Activated CD4-positive, alpha-beta memory T cell treated with anti-CD3 and anti-CD28 coated beads for 36 hours (primary cell): ENCODE results near the gene PEDS1. TPM values are rescaled to one million over a fixed set of nuclear protein-coding genes. Genes with fewer than 3 reads are reported as not detected.
A peak's percentile ranks its signal among the peaks of the same experiment; 100 is the strongest.

Experiments
- CTCF ChIA-PET: fragments of 350-600 bp; sonication (Branson Sonifier 250); formaldehyde crosslinking; loops from one replicate; lab custom pipeline; 2021; ENCODE audit warnings: antibody characterized with exemption, inconsistent platforms; lab: Charles Lee
- POLR2A ChIA-PET: fragments of 350-600 bp; sonication (Branson Sonifier 250); formaldehyde crosslinking; loops from one replicate; lab custom pipeline; 2021; ENCODE audit warnings: antibody characterized with exemption; lab: Charles Lee
- DNase-seq: peaks from one replicate; pipeline ENCODE4 v3.0.0-alpha.2; 2020
- H3K27ac Mint-ChIP-seq: one replicate; pipeline ENCODE4 v1.8.0; 2021; ENCODE audit warnings: mixed read lengths
- H3K27me3 Mint-ChIP-seq: one replicate; pipeline ENCODE4 v1.8.0; 2021; ENCODE audit warnings: mixed read lengths
- H3K36me3 Mint-ChIP-seq: one replicate; pipeline ENCODE4 v1.8.0; 2021; ENCODE audit warnings: mixed read lengths
- H3K4me1 Mint-ChIP-seq: one replicate; pipeline ENCODE4 v1.8.0; 2021; ENCODE audit warnings: low read depth, mixed read lengths
- H3K4me3 Mint-ChIP-seq: one replicate; pipeline ENCODE4 v1.8.0; 2021; ENCODE audit warnings: mild to moderate bottlenecking, mixed read lengths
- H3K9me3 Mint-ChIP-seq: one replicate; pipeline ENCODE4 v1.8.0; 2021; ENCODE audit warnings: mixed read lengths
- intact Hi-C: fragments of 100-400 bp; cut with micrococcal nuclease; formaldehyde crosslinking; loops from one replicate; pipeline ENCODE4 v1.15.1; 2023
- total RNA-seq, 2 experiments: library from RNA; stranded (reverse); gene quantifications; one replicate each; pipeline ENCODE4 v1.2.3, GENCODE V29; 2021

PEDS1 gene
- total RNA-seq, 2 experiments from 2014 or later: 15.0 to 16.9 TPM

DNA sequence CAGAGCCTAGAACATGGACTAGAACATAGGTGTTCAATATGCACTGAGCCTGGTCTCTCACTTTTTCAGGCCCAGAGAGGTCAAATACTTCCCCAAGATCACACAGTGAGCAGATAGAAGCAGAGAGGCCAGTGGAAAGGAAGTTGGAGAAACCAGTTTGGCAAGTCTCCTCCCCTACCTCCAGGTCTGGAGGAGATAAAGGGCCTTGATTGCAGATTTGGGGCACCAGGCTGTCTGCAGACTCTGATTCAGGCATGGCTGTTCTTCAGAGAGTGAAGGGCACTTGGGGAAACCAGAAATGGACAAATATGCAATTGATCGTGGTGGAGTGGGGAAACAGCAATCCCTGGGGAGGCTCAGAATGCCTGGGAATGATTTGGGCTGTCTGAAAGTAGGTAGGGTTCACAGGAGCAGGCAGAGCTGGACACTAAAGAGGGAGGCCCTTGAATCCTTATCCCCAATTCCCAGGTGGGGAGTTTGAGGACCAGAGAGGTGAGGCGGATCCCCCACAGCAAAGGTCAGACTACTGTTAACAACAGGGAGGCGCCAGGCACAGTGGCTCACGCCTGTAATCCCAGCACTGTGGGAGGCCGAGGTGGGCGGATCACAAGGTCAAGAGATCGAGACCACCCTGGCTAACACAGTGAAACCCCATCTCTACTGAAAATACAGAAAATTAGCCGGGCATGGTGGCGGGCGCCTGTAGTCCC, 2.3 kb downstream of the PEDS1 start:
- intact Hi-C loops: no loop called here
- H3K27me3 Mint-ChIP-seq: no peaks in the 10 kb centered on the region
- H3K4me3 Mint-ChIP-seq: no peak overlapping the region
- H3K9me3 Mint-ChIP-seq: no peaks in the 10 kb centered on the region
- H3K27ac Mint-ChIP-seq: peak overlapping the region; percentile 79
- H3K4me1 Mint-ChIP-seq: peaks cover 68% of the 10 kb centered on the region
- POLR2A ChIA-PET: no interaction called here
- peaks cover 12% of the 10 kb centered on the region for H3K36me3 Mint-ChIP-seq
- DNase-seq: no peak
- CTCF ChIA-PET: interaction anchor here (1.0 to 3.8 kb wide), 4 partner anchors 15 to 172 kb away, joined by 4 to 44 read pairs (median 12); no protein-coding TSS in a partner anchor

GRCh38 chr20:50149481-50150254, 3.9 kb downstream of the PEDS1 start:
- no peak for DNase-seq
- Mint-ChIP-seq H3K27ac (peak overlapping the region; percentile 82), H3K27me3 (no peaks in the 10 kb centered on the region), H3K4me1 (peaks cover 74% of the 10 kb centered on the region), H3K36me3 (peaks cover 12% of the 10 kb centered on the region), H3K4me3 (no peak overlapping the region), H3K9me3 (no peaks in the 10 kb centered on the region)
- POLR2A ChIA-PET: interaction anchor here (0.6 kb wide), 1 partner anchor 11 kb away, joined by 4 read pairs; no protein-coding TSS in a partner anchor
- CTCF ChIA-PET: interaction anchor here (1.8 to 2.8 kb wide), 4 partner anchors 20 to 78 kb away, joined by 3 to 15 read pairs (median 6); no protein-coding TSS in a partner anchor
- intact Hi-C loops: no loop called here

DNA sequence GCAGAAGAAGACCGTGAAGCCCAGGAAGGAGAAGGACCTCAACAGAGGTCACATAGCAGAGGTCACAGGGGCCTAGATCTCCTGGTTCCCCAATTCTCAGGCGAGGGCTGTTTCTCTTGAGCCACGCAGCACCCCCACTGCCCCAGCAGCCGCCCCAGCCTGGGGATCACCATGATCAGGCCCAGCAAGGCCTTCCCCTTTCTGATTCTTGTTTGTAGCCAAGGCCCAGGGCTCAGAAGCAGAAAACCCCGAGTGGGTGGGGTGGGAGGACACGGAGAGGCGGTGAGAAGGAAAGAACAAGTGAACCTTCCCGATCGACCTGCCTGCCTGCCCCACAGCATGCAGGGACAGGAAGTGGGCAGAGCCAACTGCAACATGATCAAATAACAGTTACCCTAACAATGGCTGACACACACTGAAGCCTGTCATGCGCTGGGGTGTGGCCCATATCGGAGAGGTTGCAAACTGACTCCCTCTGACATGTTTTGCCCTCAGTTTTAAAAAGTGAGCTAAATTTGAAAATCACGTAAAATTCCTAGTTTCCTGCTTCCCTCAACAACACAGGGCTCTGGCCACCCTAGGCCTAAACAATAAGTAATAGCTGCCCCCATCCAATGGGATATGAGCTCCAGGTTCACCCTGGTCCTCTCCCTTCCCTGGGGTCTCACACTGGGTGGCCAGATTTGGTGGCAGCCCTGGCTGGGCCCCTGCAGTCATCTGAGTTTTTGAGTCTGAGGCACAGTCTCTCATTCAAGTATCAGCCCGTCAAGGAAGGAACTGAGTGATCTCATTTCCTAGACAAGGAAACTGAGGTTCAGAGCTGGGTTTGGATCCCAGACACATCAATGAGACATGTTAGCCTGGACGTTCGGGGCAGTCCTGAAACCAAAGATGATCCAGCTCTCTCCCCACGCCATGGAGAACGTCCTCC, 6.5 kb downstream of the PEDS1 start:
- intact Hi-C loops: loop anchor here (1.0 to 2.0 kb wide), 3 partner anchors 19 to 36 kb away; no protein-coding TSS in a partner anchor
- no peaks in the 10 kb centered on the region for H3K27me3 Mint-ChIP-seq
- peaks cover 67% of the 10 kb centered on the region for H3K4me1 Mint-ChIP-seq

DNA sequence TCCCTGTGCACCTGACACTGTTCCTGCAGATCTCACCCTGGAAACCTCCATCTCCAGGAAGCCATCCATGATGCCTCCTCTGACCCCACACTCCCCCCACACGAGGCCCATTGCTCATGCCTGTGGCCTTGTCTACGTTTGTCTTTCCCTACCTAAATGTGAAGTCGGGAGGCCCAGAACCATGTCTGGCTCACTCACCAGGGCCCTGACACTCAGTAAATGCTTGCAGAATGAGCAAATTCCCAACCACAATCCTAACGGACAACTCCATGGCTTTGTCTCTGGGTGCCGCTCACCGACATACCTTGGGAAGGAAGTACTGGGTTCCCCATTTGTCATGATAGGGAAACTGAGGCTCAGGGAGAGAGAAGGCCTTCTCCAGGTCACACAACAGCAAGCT, 7.3 kb downstream of the PEDS1 start:
- Mint-ChIP-seq H3K27me3 (no peaks in the 10 kb centered on the region), H3K9me3 (no peaks in the 10 kb centered on the region), H3K4me3 (peak overlapping the region; percentile 73), H3K36me3 (peaks cover 24% of the 10 kb centered on the region), H3K4me1 (peaks cover 60% of the 10 kb centered on the region), H3K27ac (peak overlapping the region; percentile 99)
- no peak for DNase-seq
- POLR2A ChIA-PET: no interaction called here
- CTCF ChIA-PET: interaction anchor here (1.5 to 2.5 kb wide), 3 partner anchors 23 to 33 kb away, joined by 5 to 14 read pairs (median 6); no protein-coding TSS in a partner anchor
- intact Hi-C loops: loop anchor here (2.0 kb wide), 1 partner anchor 35 kb away; no protein-coding TSS in a partner anchor

More for the DNA sequence above, 6.5 kb downstream of the PEDS1 start:
- Mint-ChIP-seq H3K36me3 (peaks cover 24% of the 10 kb centered on the region), H3K4me3 (peak overlapping the region; percentile 73), H3K9me3 (no peaks in the 10 kb centered on the region), H3K27ac (peak overlapping the region; percentile 99)
- POLR2A ChIA-PET: interaction anchor here (0.6 to 1.6 kb wide), 5 partner anchors 25 to 211 kb away, joined by 3 to 5 read pairs (median 3); partner anchors contain the start of gene RNF114
- CTCF ChIA-PET: interaction anchor here (0.8 to 2.8 kb wide), 9 partner anchors 19 to 76 kb away, joined by 3 to 15 read pairs (median 4); no protein-coding TSS in a partner anchor
- peak; percentile 89 for DNase-seq

- intact Hi-C loops: no loop called here
- Mint-ChIP-seq H3K4me1 (peaks cover 55% of the 10 kb centered on the region), H3K27ac (peak overlapping the region; percentile 99), H3K36me3 (peaks cover 22% of the 10 kb centered on the region), H3K27me3 (no peaks in the 10 kb centered on the region), H3K9me3 (no peaks in the 10 kb centered on the region), H3K4me3 (no peak overlapping the region)
- POLR2A ChIA-PET: no interaction called here
- CTCF ChIA-PET: interaction anchor here (0.7 to 2.5 kb wide), 3 partner anchors 24 to 25 kb away, joined by 3 to 14 read pairs (median 5); no protein-coding TSS in a partner anchor
- no peak for DNase-seq
Measured at GRCh38 chr20:50145566-50145965, 8.0 kb downstream of the PEDS1 start.

GRCh38 chr20:50144362-50144761, 9.2 kb downstream of the PEDS1 start:
- H3K27me3 Mint-ChIP-seq: no peaks in the 10 kb centered on the region
- intact Hi-C loops: no loop called here
- H3K9me3 Mint-ChIP-seq: no peaks in the 10 kb centered on the region
- ChIA-PET CTCF (interaction anchor here (0.9 to 1.4 kb wide), 3 partner anchors 10 to 25 kb away, joined by 3 to 5 read pairs (median 4); no protein-coding TSS in a partner anchor), POLR2A (interaction anchor here (1.0 to 1.1 kb wide), 2 partner anchors 25 to 28 kb away, joined by 3 to 5 read pairs; no protein-coding TSS in a partner anchor)
- H3K36me3 Mint-ChIP-seq: peaks cover 27% of the 10 kb centered on the region
- no peak overlapping the region for H3K4me3 Mint-ChIP-seq
- peaks cover 49% of the 10 kb centered on the region for H3K4me1 Mint-ChIP-seq
- no peak for DNase-seq
- H3K27ac Mint-ChIP-seq: no peak overlapping the region

DNA sequence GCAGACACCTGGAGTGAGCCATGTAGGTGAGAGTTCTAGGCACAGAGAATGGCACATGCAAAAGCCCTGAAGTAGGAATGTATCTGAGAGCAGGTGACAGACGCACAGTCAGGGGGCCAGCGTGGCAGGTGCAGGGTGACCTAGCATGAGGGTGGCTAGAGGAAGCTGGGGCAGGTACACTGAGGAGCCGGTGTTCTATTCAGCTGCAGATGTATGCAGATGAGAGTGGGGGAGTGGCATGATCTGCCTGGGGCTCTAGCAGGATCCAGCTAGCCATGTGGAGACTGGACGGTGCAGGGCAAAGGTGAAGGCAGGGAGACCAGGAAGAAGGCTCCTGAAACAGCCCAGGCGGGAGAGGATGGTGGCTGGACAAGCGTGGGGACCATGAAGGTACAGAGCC, 10.7 kb downstream of the PEDS1 start:
- ChIA-PET POLR2A (no interaction called here), CTCF (no interaction called here)
- intact Hi-C loops: no loop called here

DNA sequence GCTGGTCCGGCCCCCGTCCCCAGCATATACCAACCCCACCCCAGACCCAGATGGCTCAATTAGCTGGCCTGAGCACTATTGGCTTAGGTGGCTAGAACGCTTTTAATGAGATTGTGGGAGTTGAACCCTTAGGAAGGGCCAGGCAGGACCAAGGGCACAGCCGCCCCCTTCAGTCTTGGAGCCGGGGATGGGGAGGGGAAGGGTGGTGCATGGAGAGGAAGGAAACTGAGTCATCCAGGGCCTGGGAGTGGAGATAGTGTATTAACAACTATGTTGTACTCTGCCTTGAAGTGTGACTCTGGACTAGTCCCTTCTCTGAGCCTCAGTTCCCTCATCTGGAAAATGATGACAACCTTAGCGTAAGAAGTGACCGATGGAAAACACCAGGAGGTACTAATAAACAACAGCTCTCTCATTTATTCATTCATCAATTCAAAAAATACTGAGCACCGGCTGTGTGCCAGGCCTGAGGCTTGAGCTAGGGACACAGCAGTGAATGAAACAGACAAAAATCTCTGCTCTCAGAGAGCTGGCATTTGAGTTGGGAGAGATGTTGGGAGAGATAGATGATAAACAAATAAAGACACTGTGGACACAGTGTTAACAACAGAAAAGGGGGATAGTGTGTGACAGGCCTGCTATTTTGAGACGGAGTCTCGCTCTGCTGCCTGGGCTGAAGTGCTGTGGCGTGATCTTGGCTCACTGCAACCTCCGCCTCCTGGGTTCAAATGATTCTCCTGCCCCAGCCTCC, 11.5 kb downstream of the PEDS1 start:
- intact Hi-C loops: no loop called here
- no peaks in the 10 kb centered on the region for H3K27me3 Mint-ChIP-seq
- peaks cover 23% of the 10 kb centered on the region for H3K36me3 Mint-ChIP-seq
- no peak for DNase-seq
- no peaks in the 10 kb centered on the region for H3K9me3 Mint-ChIP-seq
- H3K27ac Mint-ChIP-seq: no peak overlapping the region
- H3K4me3 Mint-ChIP-seq: no peak overlapping the region
- peaks cover 37% of the 10 kb centered on the region for H3K4me1 Mint-ChIP-seq
- POLR2A ChIA-PET: no interaction called here
- CTCF ChIA-PET: interaction anchor here (1.2 kb wide), 1 partner anchor 11 kb away, joined by 3 read pairs; no protein-coding TSS in a partner anchor

More for the DNA sequence above, 10.7 kb downstream of the PEDS1 start:
- Mint-ChIP-seq H3K36me3 (peaks cover 27% of the 10 kb centered on the region), H3K4me3 (no peak overlapping the region), H3K9me3 (no peaks in the 10 kb centered on the region), H3K4me1 (peaks cover 40% of the 10 kb centered on the region), H3K27me3 (no peaks in the 10 kb centered on the region), H3K27ac (no peak overlapping the region)
- no peak for DNase-seq

- POLR2A ChIA-PET: no interaction called here
- CTCF ChIA-PET: interaction anchor here (1.2 kb wide), 1 partner anchor 12 kb away, joined by 3 read pairs; no protein-coding TSS in a partner anchor
- peaks cover 33% of the 10 kb centered on the region for H3K4me1 Mint-ChIP-seq
Measured at GRCh38 chr20:50141018-50141675, 12.4 kb downstream of the PEDS1 start.

GRCh38 chr20:50140339-50140859, 13.1 kb downstream of the PEDS1 start:
- no peak for DNase-seq
- Mint-ChIP-seq H3K4me3 (no peak overlapping the region), H3K27me3 (no peaks in the 10 kb centered on the region), H3K4me1 (peaks cover 27% of the 10 kb centered on the region), H3K27ac (no peak overlapping the region), H3K9me3 (no peaks in the 10 kb centered on the region), H3K36me3 (peaks cover 27% of the 10 kb centered on the region)
- ChIA-PET POLR2A (interaction anchor here (0.7 to 1.2 kb wide), 3 partner anchors 13 to 27 kb away, joined by 3 to 4 read pairs (median 3); no protein-coding TSS in a partner anchor), CTCF (interaction anchor here (2.2 kb wide), 1 partner anchor 20 kb away, joined by 8 read pairs; no protein-coding TSS in a partner anchor)
- intact Hi-C loops: no loop called here

More at GRCh38 chr20:50141018-50141675, 12.4 kb downstream of the PEDS1 start:
- Mint-ChIP-seq H3K9me3 (no peaks in the 10 kb centered on the region), H3K27me3 (no peaks in the 10 kb centered on the region), H3K27ac (no peak overlapping the region), H3K36me3 (peaks cover 23% of the 10 kb centered on the region), H3K4me3 (no peak overlapping the region)
- DNase-seq: no peak
- intact Hi-C loops: no loop called here
